Progenitor cell of endocrine pancreas (in vitro differentiated cells): Measurements from ENCODE around the gene TIGD4. TPM values are rescaled to one million over a fixed set of nuclear protein-coding genes. Genes with fewer than 3 reads are reported as not detected.

Source experiments
- DNase-seq: peaks from one replicate; pipeline ENCODE4 v3.0.0; 2021; ENCODE audit warnings: low spot score; ENCODE audit not compliant: unreplicated experiment
- H3K27ac Mint-ChIP-seq: 2 replicates; pipeline ENCODE4 v1.8.0; 2021; ENCODE audit warnings: mild to moderate bottlenecking, moderate library complexity, mixed read lengths
- H3K27me3 Mint-ChIP-seq: 2 replicates; pipeline ENCODE4 v1.8.0; 2021; ENCODE audit warnings: mixed read lengths
- H3K36me3 Mint-ChIP-seq: 2 replicates; pipeline ENCODE4 v1.8.0; 2022; ENCODE audit warnings: mixed read lengths; ENCODE audit not compliant: insufficient read depth
- H3K4me1 Mint-ChIP-seq: 2 replicates; pipeline ENCODE4 v1.8.0; 2021; ENCODE audit warnings: low read depth, mixed read lengths
- H3K4me3 Mint-ChIP-seq: 2 replicates; pipeline ENCODE4 v1.8.0; 2021; ENCODE audit warnings: low read depth, mild to moderate bottlenecking, moderate library complexity, mixed read lengths
- H3K9me3 Mint-ChIP-seq: 2 replicates; pipeline ENCODE4 v1.8.0; 2021; ENCODE audit warnings: low read depth, mixed read lengths
- total RNA-seq: library from RNA; stranded (reverse); gene quantifications from 2 replicates; pipeline ENCODE4 v1.2.1, GENCODE V29; 2021
- TF ChIP-seq, protein P1 (sequence below): fragments of 200-600 bp; sonication (generic); IDR thresholded peaks from one replicate; pipeline ENCODE4 v1.5.0; 2021; ENCODE audit warnings: antibody characterized with exemption, mild to moderate bottlenecking; ENCODE audit not compliant: unreplicated experiment

Gene TIGD4
- total RNA-seq, 1 donor from 2014 or later, result 2.5 TPM

- Mint-ChIP-seq H3K36me3 (no peaks in the 10 kb centered on the region), H3K9me3 (no peaks in the 10 kb centered on the region), H3K4me3 (no peak overlapping the region), H3K27me3 (peaks cover 3% of the 10 kb centered on the region), H3K4me1 (peaks cover 9% of the 10 kb centered on the region), H3K27ac (no peak overlapping the region)
- TF ChIP-seq, protein P1, sequence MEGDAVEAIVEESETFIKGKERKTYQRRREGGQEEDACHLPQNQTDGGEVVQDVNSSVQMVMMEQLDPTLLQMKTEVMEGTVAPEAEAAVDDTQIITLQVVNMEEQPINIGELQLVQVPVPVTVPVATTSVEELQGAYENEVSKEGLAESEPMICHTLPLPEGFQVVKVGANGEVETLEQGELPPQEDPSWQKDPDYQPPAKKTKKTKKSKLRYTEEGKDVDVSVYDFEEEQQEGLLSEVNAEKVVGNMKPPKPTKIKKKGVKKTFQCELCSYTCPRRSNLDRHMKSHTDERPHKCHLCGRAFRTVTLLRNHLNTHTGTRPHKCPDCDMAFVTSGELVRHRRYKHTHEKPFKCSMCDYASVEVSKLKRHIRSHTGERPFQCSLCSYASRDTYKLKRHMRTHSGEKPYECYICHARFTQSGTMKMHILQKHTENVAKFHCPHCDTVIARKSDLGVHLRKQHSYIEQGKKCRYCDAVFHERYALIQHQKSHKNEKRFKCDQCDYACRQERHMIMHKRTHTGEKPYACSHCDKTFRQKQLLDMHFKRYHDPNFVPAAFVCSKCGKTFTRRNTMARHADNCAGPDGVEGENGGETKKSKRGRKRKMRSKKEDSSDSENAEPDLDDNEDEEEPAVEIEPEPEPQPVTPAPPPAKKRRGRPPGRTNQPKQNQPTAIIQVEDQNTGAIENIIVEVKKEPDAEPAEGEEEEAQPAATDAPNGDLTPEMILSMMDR, result no peak
- no peak for DNase-seq
Observed at GRCh38 chr4:152724494-152724893, 55.0 kb downstream of the TIGD4 start.

GRCh38 chr4:152723236-152723635 lies 56.3 kb downstream of the TIGD4 start:
- Mint-ChIP-seq H3K27me3 (peaks cover 3% of the 10 kb centered on the region), H3K36me3 (no peaks in the 10 kb centered on the region), H3K9me3 (no peaks in the 10 kb centered on the region), H3K27ac (no peak overlapping the region), H3K4me3 (no peak overlapping the region), H3K4me1 (peaks cover 16% of the 10 kb centered on the region)
- TF ChIP-seq, protein P1, result no peak
- no peak for DNase-seq

DNA sequence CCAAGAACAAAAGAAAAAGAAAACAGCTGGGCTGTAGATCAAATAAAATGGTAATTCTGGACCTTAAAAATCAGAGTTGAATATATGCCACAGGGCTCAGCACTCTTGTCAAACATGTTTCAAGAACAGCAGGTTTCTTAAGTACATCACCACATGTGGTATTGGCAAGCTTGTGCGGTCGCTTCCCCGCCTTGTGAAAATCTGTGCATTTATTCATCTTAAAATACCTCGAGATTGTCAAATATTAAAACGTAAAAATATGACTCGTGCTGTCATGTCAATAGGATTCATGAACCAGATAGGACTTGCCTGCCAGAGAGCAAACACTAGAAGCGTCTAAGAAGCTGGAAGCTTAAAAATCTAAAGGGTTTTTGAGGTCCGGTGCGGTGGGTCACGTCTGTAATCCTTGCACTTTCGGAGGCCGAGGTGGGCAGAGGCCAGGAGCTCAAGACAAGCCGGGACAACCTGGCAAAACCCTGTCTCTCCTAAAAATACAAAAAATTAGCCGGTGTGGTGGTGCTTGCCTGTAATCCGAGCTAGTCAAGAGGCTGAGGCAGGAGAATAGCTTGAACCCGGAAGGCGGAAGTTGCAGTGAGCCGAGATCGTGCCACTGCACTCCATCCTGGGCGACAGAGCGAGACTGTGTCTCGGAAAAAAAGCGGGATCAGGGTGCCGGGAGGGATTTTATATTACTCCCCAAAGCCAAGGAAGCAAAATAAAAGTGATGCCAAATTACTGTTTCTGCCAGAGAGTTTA lies 59.6 kb downstream of the TIGD4 start:
- H3K36me3 Mint-ChIP-seq, result no peaks in the 10 kb centered on the region
- TF ChIP-seq, protein P1, result no peak
- H3K9me3 Mint-ChIP-seq, result peaks cover 7% of the 10 kb centered on the region
- no peaks in the 10 kb centered on the region for H3K27me3 Mint-ChIP-seq
- no peak overlapping the region for H3K27ac Mint-ChIP-seq
- DNase-seq, result no peak
- no peak overlapping the region for H3K4me3 Mint-ChIP-seq
- H3K4me1 Mint-ChIP-seq, result peaks cover 16% of the 10 kb centered on the region

Other genes with a start within 250 kb of the TIGD4 start
- 49.3 and 52.1 TPM in 2 replicates for gene FBXW7, start 243.6 kb downstream of the TIGD4 start, total RNA-seq
- 0.46 and 0.53 TPM in 2 replicates for gene TMEM154, start 99.7 kb downstream of the TIGD4 start, total RNA-seq
- 31.7 and 32.6 TPM in 2 replicates for gene ARFIP1, start 224 bp upstream of the TIGD4 start, total RNA-seq
- 11.3 and 11.6 TPM in 2 replicates for gene FHDC1, start 156.6 kb upstream of the TIGD4 start, total RNA-seq